Neutrophil (primary cell): ENCODE measurements around the gene NAPSA.
"Not testable (repeated sequence)": the region's sequence is repeated elsewhere in the genome, so short reads cannot be mapped to it uniquely, and the experiment has no call there.

Source experiments
- H3K27ac ChIP-seq: fragments of 200-600 bp; sonication (generic); 2 replicates; pipeline ENCODE4 v1.5.1; 2016; ENCODE audit warnings: mild to moderate bottlenecking, moderate library complexity
- H3K27me3 ChIP-seq: fragments of 200-600 bp; sonication (generic); 2 replicates; pipeline ENCODE4 v1.6.0; 2016; ENCODE audit warnings: mild to moderate bottlenecking
- H3K36me3 ChIP-seq: fragments of 200-600 bp; sonication (generic); 2 replicates; pipeline ENCODE4 v1.5.1; 2017
- H3K4me1 ChIP-seq, 2 experiments: fragments of 200-600 bp in 1 of 2; sonication (generic) in 1 of 2; 1 replicate in 1 of 2; 2 replicates in 1 of 2; pipeline versions ENCODE4 v1.5.1 to v1.6.1; 2013 to 2016; ENCODE audit warnings: low read depth in 1 of 2, low read length in 1 of 2, mild to moderate bottlenecking in 1 of 2, moderate library complexity in 1 of 2; ENCODE audit not compliant: control insufficient read depth in 1 of 2, insufficient read depth in 1 of 2
- H3K4me3 ChIP-seq, 2 experiments: fragments of 200-600 bp in 1 of 2; sonication (generic) in 1 of 2; 1 replicate in 1 of 2; 2 replicates in 1 of 2; pipeline ENCODE4 v1.5.1; 2013 to 2016; ENCODE audit warnings: low read depth in 1 of 2, low read length in 1 of 2, mild to moderate bottlenecking in 1 of 2, moderate library complexity in 1 of 2
- H3K9me3 ChIP-seq: fragments of 200-600 bp; sonication (generic); 2 replicates; pipeline ENCODE4 v1.5.1; 2016
- TF ChIP-seq, protein P1 (sequence below): fragments of 200-600 bp; sonication (generic); IDR thresholded peaks from 2 replicates; pipeline ENCODE4 v1.5.1; 2016; ENCODE audit warnings: antibody characterized with exemption

The NAPSA gene

DNA sequence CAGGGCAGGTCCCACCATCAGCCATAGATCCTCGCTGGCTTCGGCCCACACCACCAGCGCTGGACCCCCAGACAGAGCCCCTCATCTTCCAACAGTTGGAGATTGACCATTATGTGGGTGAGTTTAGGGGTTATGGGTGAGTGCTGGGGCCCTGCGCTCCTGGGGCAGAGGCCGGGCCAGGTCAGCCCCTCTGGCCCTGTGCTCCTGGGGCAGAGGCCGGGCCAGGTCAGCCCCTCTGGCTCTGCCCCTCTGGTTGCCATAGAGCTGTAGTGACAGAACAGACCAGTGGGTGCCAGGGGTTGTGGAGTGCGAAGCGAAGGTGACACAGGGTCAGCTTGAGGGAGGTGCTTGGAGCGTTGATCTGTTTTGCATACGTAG lies 33.9 kb upstream of the NAPSA start:
- H3K27ac ChIP-seq = no peak overlapping the region
- no peaks in the 10 kb centered on the region for H3K9me3 ChIP-seq
- TF ChIP-seq, protein P1, sequence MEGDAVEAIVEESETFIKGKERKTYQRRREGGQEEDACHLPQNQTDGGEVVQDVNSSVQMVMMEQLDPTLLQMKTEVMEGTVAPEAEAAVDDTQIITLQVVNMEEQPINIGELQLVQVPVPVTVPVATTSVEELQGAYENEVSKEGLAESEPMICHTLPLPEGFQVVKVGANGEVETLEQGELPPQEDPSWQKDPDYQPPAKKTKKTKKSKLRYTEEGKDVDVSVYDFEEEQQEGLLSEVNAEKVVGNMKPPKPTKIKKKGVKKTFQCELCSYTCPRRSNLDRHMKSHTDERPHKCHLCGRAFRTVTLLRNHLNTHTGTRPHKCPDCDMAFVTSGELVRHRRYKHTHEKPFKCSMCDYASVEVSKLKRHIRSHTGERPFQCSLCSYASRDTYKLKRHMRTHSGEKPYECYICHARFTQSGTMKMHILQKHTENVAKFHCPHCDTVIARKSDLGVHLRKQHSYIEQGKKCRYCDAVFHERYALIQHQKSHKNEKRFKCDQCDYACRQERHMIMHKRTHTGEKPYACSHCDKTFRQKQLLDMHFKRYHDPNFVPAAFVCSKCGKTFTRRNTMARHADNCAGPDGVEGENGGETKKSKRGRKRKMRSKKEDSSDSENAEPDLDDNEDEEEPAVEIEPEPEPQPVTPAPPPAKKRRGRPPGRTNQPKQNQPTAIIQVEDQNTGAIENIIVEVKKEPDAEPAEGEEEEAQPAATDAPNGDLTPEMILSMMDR = no peak
- no peaks in the 10 kb centered on the region for H3K27me3 ChIP-seq
- no peaks in the 10 kb centered on the region for H3K4me1 ChIP-seq
- no peak overlapping the region for H3K4me3 ChIP-seq
- peaks cover 23% of the 10 kb centered on the region for H3K36me3 ChIP-seq

DNA sequence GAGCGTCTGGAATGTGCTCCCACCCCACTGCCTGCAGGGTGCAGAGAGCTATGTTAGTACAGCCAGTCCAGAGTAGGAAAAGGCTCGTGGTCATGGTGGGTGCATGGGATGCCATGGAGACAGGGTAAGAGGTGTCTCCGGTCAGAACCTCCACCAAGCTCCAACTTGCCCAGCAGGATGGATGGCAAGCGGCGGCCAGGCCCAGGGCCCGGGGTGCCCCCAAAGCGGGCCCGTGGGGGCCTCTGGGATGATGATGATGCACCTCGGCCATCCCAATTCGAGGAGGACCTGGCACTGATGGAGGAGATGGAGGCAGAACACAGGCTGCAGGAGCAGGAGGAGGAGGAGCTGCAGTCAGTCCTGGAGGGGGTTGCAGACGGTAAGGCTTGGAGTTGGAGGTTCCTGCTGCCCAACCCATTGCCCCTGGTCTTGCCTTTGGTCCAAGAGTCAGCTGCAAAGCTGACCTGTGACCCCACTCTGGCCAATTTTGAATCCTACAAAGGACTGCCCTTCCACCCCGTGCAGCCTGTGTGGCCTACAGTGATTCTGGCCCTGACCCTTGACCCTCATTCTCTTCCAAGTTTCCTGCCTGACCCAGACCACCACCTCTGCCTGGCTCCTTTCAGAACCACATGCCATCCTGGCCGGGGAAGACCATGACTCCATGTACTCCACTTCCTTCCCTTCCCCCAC lies 33.4 kb upstream of the NAPSA start:
- H3K27ac ChIP-seq = no peak overlapping the region
- TF ChIP-seq, protein P1 = no peak
- no peak overlapping the region for H3K4me3 ChIP-seq
- H3K9me3 ChIP-seq = no peaks in the 10 kb centered on the region
- no peaks in the 10 kb centered on the region for H3K4me1 ChIP-seq
- peaks cover 21% of the 10 kb centered on the region for H3K36me3 ChIP-seq
- no peaks in the 10 kb centered on the region for H3K27me3 ChIP-seq

DNA sequence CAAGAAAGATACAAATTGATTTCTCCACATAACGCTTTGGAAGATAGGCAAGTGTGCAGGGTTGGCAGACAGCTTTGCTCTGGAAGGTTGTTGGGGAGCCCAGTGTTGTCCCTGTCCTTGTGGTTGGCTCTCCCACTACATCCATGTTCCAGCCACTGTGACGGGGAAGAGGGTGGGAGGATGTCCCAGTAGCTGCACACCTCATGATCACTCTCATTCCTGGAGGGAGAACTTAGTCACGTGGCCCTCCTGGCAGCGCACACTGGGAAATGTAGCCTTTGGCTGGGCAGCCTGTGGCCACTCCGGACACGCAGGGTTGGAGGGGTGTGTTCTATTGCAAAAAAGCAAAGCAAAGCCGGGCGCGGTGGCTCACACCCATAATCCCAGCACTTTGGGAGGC lies 28.6 kb upstream of the NAPSA start:
- Histone ChIP-seq H3K36me3 (no peaks in the 10 kb centered on the region), H3K4me3 (no peak overlapping the region), H3K27ac (no peak overlapping the region), H3K27me3 (no peaks in the 10 kb centered on the region), H3K9me3 (no peaks in the 10 kb centered on the region), H3K4me1 (no peaks in the 10 kb centered on the region)
- TF ChIP-seq, protein P1 = no peak

DNA sequence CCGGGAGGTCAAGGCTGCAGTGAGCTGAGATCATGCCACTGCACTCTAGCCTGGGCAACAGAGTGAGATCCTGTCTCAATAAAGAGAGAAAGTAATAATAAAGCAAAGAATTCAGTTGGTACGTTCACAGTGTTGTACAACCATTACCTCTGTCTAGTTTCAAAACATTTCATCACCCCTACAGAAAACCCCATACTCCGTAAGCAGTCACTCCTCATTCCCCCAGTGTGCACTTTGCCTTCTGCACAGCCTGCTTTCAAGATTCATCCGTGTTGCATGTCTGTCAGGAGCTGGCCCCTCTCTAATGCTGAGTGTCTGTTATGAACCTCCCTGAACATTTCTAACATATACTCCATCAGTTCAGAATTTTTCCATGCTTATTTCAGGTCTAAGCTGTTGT lies 28.1 kb upstream of the NAPSA start:
- Histone ChIP-seq H3K36me3 (no peaks in the 10 kb centered on the region), H3K9me3 (no peaks in the 10 kb centered on the region), H3K27me3 (no peaks in the 10 kb centered on the region), H3K4me1 (no peaks in the 10 kb centered on the region), H3K27ac (no peak overlapping the region), H3K4me3 (no peak overlapping the region)
- TF ChIP-seq, protein P1 = no peak

DNA sequence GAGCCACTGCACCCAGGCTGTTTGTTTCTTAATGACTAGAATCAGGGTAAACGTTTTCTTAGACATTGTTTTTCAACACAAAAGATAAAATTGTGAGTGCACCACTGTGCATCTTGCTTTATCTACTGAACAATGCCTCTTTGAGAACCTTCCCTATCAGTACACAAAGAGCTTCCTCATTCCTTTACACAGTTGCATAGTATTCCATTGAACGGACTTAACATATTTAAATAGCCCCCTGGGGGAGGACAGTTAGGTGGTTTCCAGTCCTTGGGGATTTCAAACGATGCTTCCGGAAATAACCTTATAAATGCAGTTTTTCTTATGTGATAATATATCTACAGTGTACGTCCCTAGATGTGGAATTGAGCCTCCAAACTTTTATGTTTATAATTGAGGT lies 27.3 kb upstream of the NAPSA start:
- no peak overlapping the region for H3K4me3 ChIP-seq
- peaks cover 2 to 3% of the 10 kb centered on the region in 2 experiments for H3K4me1 ChIP-seq
- H3K36me3 ChIP-seq = no peaks in the 10 kb centered on the region
- no peak overlapping the region for H3K27ac ChIP-seq
- no peaks in the 10 kb centered on the region for H3K27me3 ChIP-seq
- TF ChIP-seq, protein P1 = no peak
- no peaks in the 10 kb centered on the region for H3K9me3 ChIP-seq

DNA sequence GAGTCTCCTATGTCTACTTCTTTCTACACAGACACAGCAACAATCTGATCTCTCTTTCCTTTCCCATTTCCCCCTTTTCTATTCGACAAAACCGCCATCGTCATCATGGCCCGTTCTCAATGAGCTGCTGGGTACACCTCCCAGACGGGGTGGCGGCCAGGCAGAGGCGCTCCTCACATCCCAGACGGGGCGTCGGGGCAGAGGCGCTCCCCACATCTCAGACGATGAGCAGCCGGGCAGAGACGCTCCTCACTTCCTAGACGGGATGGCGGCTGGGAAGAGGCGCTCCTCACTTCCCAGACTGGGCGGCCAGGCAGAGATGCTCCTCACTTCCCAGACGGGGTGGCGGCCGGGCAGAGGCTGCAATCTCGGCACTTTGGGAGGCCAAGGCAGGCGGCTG lies 25.5 kb upstream of the NAPSA start:
- not testable (repeated sequence) for H3K4me3 ChIP-seq, H3K36me3 ChIP-seq, H3K27ac ChIP-seq, H3K9me3 ChIP-seq, H3K27me3 ChIP-seq
- H3K4me1 ChIP-seq = peaks cover 12 to 18% of the 10 kb centered on the region in 2 experiments

DNA sequence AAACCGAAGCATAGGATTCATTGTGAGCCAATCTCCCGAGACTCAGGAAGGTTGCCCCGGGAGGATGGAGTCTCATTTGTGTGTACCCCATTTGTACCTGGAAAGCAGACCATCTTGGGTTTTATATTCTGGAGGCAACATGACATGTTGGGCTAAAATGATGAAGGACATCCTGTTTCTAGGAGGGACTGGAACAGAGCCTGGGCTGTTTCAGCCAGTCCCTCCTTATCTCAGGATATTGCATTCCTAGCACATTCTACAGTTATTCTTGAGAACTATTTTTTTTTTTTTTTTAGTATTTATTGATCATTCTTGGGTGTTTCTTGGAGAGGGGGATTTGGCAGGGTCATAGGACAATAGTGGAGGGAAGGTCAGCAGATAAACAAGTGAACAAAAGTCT lies 24.9 kb upstream of the NAPSA start:
- H3K4me1 ChIP-seq = peaks cover 18 to 24% of the 10 kb centered on the region in 2 experiments
- not testable (repeated sequence) for H3K36me3 ChIP-seq, H3K4me3 ChIP-seq

More for the DNA sequence above, 24.9 kb upstream of the NAPSA start:
- H3K27ac ChIP-seq, H3K9me3 ChIP-seq, H3K27me3 ChIP-seq: not testable (repeated sequence)
